B cell (primary cell): Measurements from ENCODE around the gene TSPAN32. TPM values are rescaled to one million over a fixed set of nuclear protein-coding genes. Genes with fewer than 3 reads are reported as not detected.

Experiments
- ATAC-seq: fragments of 200-7000 bp; cut with Tn5 transposase; one replicate; pipeline ENCODE4 v1.10.0; 2021; ENCODE audit warnings: low read depth, mild to moderate bottlenecking, moderate number of reproducible peaks, moderate library complexity
- CTCF ChIA-PET: fragments of 350-600 bp; sonication (Branson Sonifier 250); formaldehyde crosslinking; loops from one replicate; lab custom pipeline; 2021; ENCODE audit warnings: antibody characterized with exemption, inconsistent platforms; lab: Charles Lee
- POLR2A ChIA-PET: fragments of 350-600 bp; sonication (Branson Sonifier 250); formaldehyde crosslinking; loops from one replicate; lab custom pipeline; 2021; ENCODE audit warnings: antibody characterized with exemption; lab: Charles Lee
- DNase-seq: peaks from one replicate; pipeline ENCODE4 v3.0.0; 2013
- H2AFZ ChIP-seq: 2 replicates; pipeline ENCODE4 v1.6.1; 2012; ENCODE audit warnings: mild to moderate bottlenecking, low read depth, low read length; ENCODE audit not compliant: insufficient read depth, poor library complexity, severe bottlenecking
- H3K27ac ChIP-seq, 2 donors: 1 replicate in 1 of 2; 2 replicates in 1 of 2; pipeline ENCODE4 v1.5.1; 2012 to 2013; ENCODE audit warnings: low read length in 2 of 2, mild to moderate bottlenecking in 2 of 2, moderate library complexity in 1 of 2
- H3K27me3 ChIP-seq, 4 experiments: fragments of 200-600 bp in 1 of 4; sonication (generic) in 1 of 4; replicated peaks in 1 of 4; 1 replicate in 2 of 4; 2 replicates in 2 of 4; pipeline versions ENCODE4 v1.6.1 to v1.7.0; 2013 to 2016; ENCODE audit warnings: low read length in 3 of 4, mild to moderate bottlenecking in 2 of 4, mixed read lengths in 1 of 4, moderate library complexity in 1 of 4; ENCODE audit not compliant: insufficient read depth in 4 of 4, control insufficient read depth in 3 of 4; ENCODE audit errors: control extremely low read depth in 1 of 4
- H3K36me3 ChIP-seq, 2 experiments: replicated peaks in 1 of 2; 1 replicate in 1 of 2; 2 replicates in 1 of 2; pipeline versions ENCODE4 v1.6.1 to v1.7.1; 2013; ENCODE audit warnings: low read length in 1 of 2; ENCODE audit not compliant: insufficient read depth in 2 of 2, control insufficient read depth in 1 of 2; ENCODE audit errors: control extremely low read depth in 1 of 2, extremely low read depth in 1 of 2
- H3K4me1 ChIP-seq, 2 donors: fragments of 200-600 bp in 1 of 2; sonication (generic) in 1 of 2; 1 replicate in 1 of 2; 2 replicates in 1 of 2; pipeline versions ENCODE4 v1.5.1 to v1.6.1; 2013 to 2017; ENCODE audit warnings: low read length in 2 of 2; ENCODE audit not compliant: control insufficient read depth in 2 of 2, insufficient read depth in 2 of 2
- H3K4me2 ChIP-seq: replicated peaks from 2 replicates; pipeline ENCODE3; 2012; ENCODE audit warnings: mild to moderate bottlenecking, low read depth, low read length; ENCODE audit not compliant: poor library complexity, severe bottlenecking
- H3K4me3 ChIP-seq, 5 experiments: fragments of 200-600 bp in 1 of 5; sonication (generic) in 1 of 5; 1 replicate in 3 of 5; 2 replicates in 2 of 5; pipeline versions ENCODE4 v1.5.1 to v1.7.0; 2011 to 2016; ENCODE audit warnings: low read length in 4 of 5, mild to moderate bottlenecking in 4 of 5, low read depth in 2 of 5, control low read depth in 1 of 5, moderate library complexity in 1 of 5; ENCODE audit not compliant: insufficient read depth in 1 of 5; ENCODE audit errors: control extremely low read depth in 1 of 5, extremely low read depth in 1 of 5
- H3K79me2 ChIP-seq: fragments of 200-600 bp; sonication (generic); one replicate; pipeline ENCODE4 v1.6.0; 2016; ENCODE audit warnings: low read length; ENCODE audit not compliant: control insufficient read depth, insufficient read depth
- H3K9ac ChIP-seq: fragments of 200-600 bp; sonication (generic); 2 replicates; pipeline ENCODE4 v1.6.1; 2017; ENCODE audit warnings: mild to moderate bottlenecking, low read length, moderate library complexity
- H3K9me3 ChIP-seq, 3 donors: one replicate each; pipeline versions ENCODE4 v1.6.1 to v1.7.1; 2013; ENCODE audit warnings: low read length in 2 of 3; ENCODE audit not compliant: control insufficient read depth in 2 of 3, insufficient read depth in 1 of 3; ENCODE audit errors: control extremely low read depth in 1 of 3
- H4K20me1 ChIP-seq: 2 replicates; pipeline ENCODE4 v1.6.0; 2012; ENCODE audit warnings: mild to moderate bottlenecking, low read length; ENCODE audit not compliant: insufficient read depth, control insufficient read depth, poor library complexity, severe bottlenecking
- H3K27ac Mint-ChIP-seq: one replicate; pipeline ENCODE4 v1.8.0; 2021; ENCODE audit warnings: mixed read lengths
- H3K27me3 Mint-ChIP-seq: one replicate; pipeline ENCODE4 v1.8.0; 2021; ENCODE audit warnings: mixed read lengths
- H3K4me1 Mint-ChIP-seq: one replicate; pipeline ENCODE4 v1.8.0; 2021; ENCODE audit warnings: mixed read lengths
- H3K4me3 Mint-ChIP-seq: one replicate; pipeline ENCODE4 v1.8.0; 2021; ENCODE audit warnings: mixed read lengths
- H3K9me3 Mint-ChIP-seq: one replicate; pipeline ENCODE4 v1.8.0; 2022; ENCODE audit warnings: mixed read lengths; ENCODE audit not compliant: insufficient read depth
- EZH2 ChIP-seq: IDR thresholded peaks from 2 replicates; pipeline ENCODE4 v1.6.1; 2012; ENCODE audit warnings: borderline replicate concordance, low read depth, mild to moderate bottlenecking, moderate library complexity, low read length; ENCODE audit not compliant: insufficient read depth, poor library complexity, severe bottlenecking
- WGBS: methylation state at CpG from one replicate; pipeline ENCODE4 v1.1.5; 2013; ENCODE audit warnings: missing lambda C conversion rate; ENCODE audit not compliant: insufficient coverage; 5-methylcytosine and 5-hydroxymethylcytosine counted together
- intact Hi-C: fragments of 100-400 bp; cut with micrococcal nuclease; formaldehyde crosslinking; loops from one replicate; pipeline ENCODE4 v1.10.0; 2022
- polyA plus RNA-seq: library from polyadenylated mRNA; depleted of rRNA; stranded (reverse); fragments of >200 nt; gene quantifications from 2 replicates; pipeline ENCODE4 v1.2.3, GENCODE V29; 2012
- total RNA-seq, 2 donors: library from RNA; stranded (reverse); fragments of 120-200 nt in 1 of 2; gene quantifications; 1 replicate in 1 of 2; 2 replicates in 1 of 2; pipeline versions ENCODE4 v1.2.3 to v1.2.4, GENCODE V29; 2013 to 2022
- TF ChIP-seq, protein P1 (sequence below): fragments of 200-600 bp; IDR thresholded peaks from one replicate; pipeline ENCODE4 v1.8.0; 2022; ENCODE audit warnings: antibody characterized with exemption, mild to moderate bottlenecking

Gene TSPAN32
- total and polyA plus RNA-seq, 2 donors (not counting 1 experiment from before 2014, with no cell fraction given) = 22.2 to 75.9 TPM

GRCh38 chr11:2272228-2272945, 29.4 kb upstream of the TSPAN32 start:
- ATAC-seq = no peak
- Mint-ChIP-seq H3K27ac (no peak overlapping the region), H3K4me1 (peaks cover 21% of the 10 kb centered on the region), H3K4me3 (peak overlapping the region; percentile 56), H3K27me3 (peaks cover 2% of the 10 kb centered on the region), H3K9me3 (no peaks in the 10 kb centered on the region)
- no peaks in the 10 kb centered on the region for H3K79me2 ChIP-seq
- H3K9ac ChIP-seq = no peak overlapping the region
- WGBS = 97% methylated on average over 20 of the region's 21 CpGs
- H2AFZ ChIP-seq = no peak overlapping the region
- H3K27me3 ChIP-seq = peaks cover 0 to 47% (median 9%) of the 10 kb centered on the region in 4 experiments
- DNase-seq = no peak
- peaks cover 0 to 17% (median 0%) of the 10 kb centered on the region in 3 donors for H3K9me3 ChIP-seq
- POLR2A ChIA-PET = no interaction called here
- H3K4me1 ChIP-seq = peaks cover 16 to 25% of the 10 kb centered on the region in 2 donors
- no peaks in the 10 kb centered on the region for H4K20me1 ChIP-seq
- CTCF ChIA-PET = interaction anchor here (1.6 kb wide), 1 partner anchor 29 kb away, joined by 4 read pairs; the partner anchor contains the start of genes C11orf21 and TSPAN32
- H3K4me3 ChIP-seq = no peak overlapping the region
- H3K27ac ChIP-seq = no peak overlapping the region
- H3K36me3 ChIP-seq = no peaks in the 10 kb centered on the region
- no peak for TF ChIP-seq EZH2
- TF ChIP-seq, protein P1, sequence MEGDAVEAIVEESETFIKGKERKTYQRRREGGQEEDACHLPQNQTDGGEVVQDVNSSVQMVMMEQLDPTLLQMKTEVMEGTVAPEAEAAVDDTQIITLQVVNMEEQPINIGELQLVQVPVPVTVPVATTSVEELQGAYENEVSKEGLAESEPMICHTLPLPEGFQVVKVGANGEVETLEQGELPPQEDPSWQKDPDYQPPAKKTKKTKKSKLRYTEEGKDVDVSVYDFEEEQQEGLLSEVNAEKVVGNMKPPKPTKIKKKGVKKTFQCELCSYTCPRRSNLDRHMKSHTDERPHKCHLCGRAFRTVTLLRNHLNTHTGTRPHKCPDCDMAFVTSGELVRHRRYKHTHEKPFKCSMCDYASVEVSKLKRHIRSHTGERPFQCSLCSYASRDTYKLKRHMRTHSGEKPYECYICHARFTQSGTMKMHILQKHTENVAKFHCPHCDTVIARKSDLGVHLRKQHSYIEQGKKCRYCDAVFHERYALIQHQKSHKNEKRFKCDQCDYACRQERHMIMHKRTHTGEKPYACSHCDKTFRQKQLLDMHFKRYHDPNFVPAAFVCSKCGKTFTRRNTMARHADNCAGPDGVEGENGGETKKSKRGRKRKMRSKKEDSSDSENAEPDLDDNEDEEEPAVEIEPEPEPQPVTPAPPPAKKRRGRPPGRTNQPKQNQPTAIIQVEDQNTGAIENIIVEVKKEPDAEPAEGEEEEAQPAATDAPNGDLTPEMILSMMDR = no peak
- H3K4me2 ChIP-seq = no peak overlapping the region
- intact Hi-C loops = no loop called here

GRCh38 chr11:2272946-2273280, 28.9 kb upstream of the TSPAN32 start:
- POLR2A ChIA-PET = no interaction called here
- peaks cover 0 to 47% (median 9%) of the 10 kb centered on the region in 4 experiments for H3K27me3 ChIP-seq
- peak overlapping the region; percentile 56 for H3K4me3 Mint-ChIP-seq

More at GRCh38 chr11:2272946-2273280, 28.9 kb upstream of the TSPAN32 start:
- Histone ChIP-seq H3K4me1 (peaks cover 16 to 20% of the 10 kb centered on the region in 2 donors), H3K36me3 (no peaks in the 10 kb centered on the region), H3K9ac (no peak overlapping the region), H4K20me1 (no peaks in the 10 kb centered on the region), H3K79me2 (no peaks in the 10 kb centered on the region), H3K27ac (no peak overlapping the region), H2AFZ (no peak overlapping the region), H3K9me3 (peaks cover 0 to 15% (median 0%) of the 10 kb centered on the region in 3 donors), H3K4me2 (no peak overlapping the region), H3K4me3 (no peak overlapping the region)
- WGBS = 87% methylated on average over 7 of the region's 7 CpGs
- Mint-ChIP-seq H3K27me3 (peaks cover 5% of the 10 kb centered on the region), H3K9me3 (no peaks in the 10 kb centered on the region), H3K4me1 (peaks cover 19% of the 10 kb centered on the region), H3K27ac (no peak overlapping the region)
- DNase-seq (no peak), ATAC-seq (no peak)
- CTCF ChIA-PET = no interaction called here
- intact Hi-C loops = no loop called here
- TF ChIP-seq EZH2 = no peak
- TF ChIP-seq, protein P1 = no peak
